AG04449 (cell line): ENCODE data around the gene GPBP1.
"Not testable (repeated sequence)": the region's sequence is repeated elsewhere in the genome, so short reads cannot be mapped to it uniquely, and the experiment has no call there.

Source experiments
- CTCF ChIA-PET: fragments of 350-600 bp; formaldehyde crosslinking; extraction: SDS; loops from one replicate; lab custom pipeline; 2021; ENCODE audit warnings: antibody characterized with exemption; lab: Yijun Ruan, JAX
- POLR2A ChIA-PET: fragments of 400-600, 350-600 bp; formaldehyde crosslinking; extraction: SDS; loops from one replicate; lab custom pipeline; 2020; ENCODE audit warnings: antibody characterized with exemption, inconsistent platforms; lab: Yijun Ruan, JAX
- DNase-seq: peaks from one replicate; pipeline ENCODE4 v3.0.0-alpha.2; 2010; ENCODE audit warnings: low read depth, low spot score
- H3K4me3 ChIP-seq: 2 replicates; pipeline ENCODE4 v1.5.1; 2011; ENCODE audit warnings: low read depth, mild to moderate bottlenecking, control low read depth, low read length
- CTCF ChIP-seq: IDR thresholded peaks from one replicate; pipeline ENCODE4 v1.5.1; 2011; ENCODE audit warnings: mild to moderate bottlenecking, moderate library complexity, low read length, control low read depth, inconsistent platforms; ENCODE audit not compliant: insufficient read depth; ENCODE audit errors: missing control alignments

GPBP1 gene

DNA sequence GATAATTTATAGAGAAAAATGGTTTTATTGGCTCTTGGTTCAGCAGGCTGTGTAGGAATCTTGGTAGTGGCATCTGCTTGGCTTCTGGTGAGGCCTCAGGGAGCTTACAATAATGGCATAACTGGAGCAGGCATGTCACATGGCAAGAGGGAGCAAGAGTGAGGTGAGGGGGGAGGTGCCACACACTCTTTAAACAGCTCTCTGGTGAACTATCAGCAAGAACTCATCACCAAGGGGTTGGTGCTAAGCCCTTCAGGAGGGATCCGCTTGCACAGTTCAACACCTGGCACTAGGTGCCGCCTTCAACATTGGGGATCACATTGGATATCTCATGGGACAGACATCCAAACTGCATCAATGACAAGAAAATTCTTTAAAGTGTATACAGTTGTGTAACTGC is 10.5 kb downstream of the GPBP1 start:
- DNase-seq = no peak
- no peak overlapping the region for H3K4me3 ChIP-seq
- CTCF ChIA-PET = no interaction called here
- POLR2A ChIA-PET = no interaction called here
- no peak for TF ChIP-seq CTCF

GRCh38 chr5:57185313-57185712 is 11.5 kb downstream of the GPBP1 start:
- ChIA-PET POLR2A (no interaction called here), CTCF (no interaction called here)
- no peak overlapping the region for H3K4me3 ChIP-seq
- no peak for DNase-seq
- no peak for TF ChIP-seq CTCF

GRCh38 chr5:57186194-57186593 is 12.3 kb downstream of the GPBP1 start:
- ChIA-PET POLR2A (no interaction called here), CTCF (no interaction called here)
- DNase-seq = no peak

GRCh38 chr5:57187977-57188376 is 14.1 kb downstream of the GPBP1 start:
- DNase-seq, H3K4me3 ChIP-seq, POLR2A ChIA-PET: not testable (repeated sequence)
- CTCF ChIA-PET = interaction anchor here (0.9 kb wide), 1 partner anchor 50 kb away, joined by 3 read pairs; no protein-coding TSS in a partner anchor

More at GRCh38 chr5:57186194-57186593, 12.3 kb downstream of the GPBP1 start:
- H3K4me3 ChIP-seq = no peak overlapping the region
- TF ChIP-seq CTCF = no peak

DNA sequence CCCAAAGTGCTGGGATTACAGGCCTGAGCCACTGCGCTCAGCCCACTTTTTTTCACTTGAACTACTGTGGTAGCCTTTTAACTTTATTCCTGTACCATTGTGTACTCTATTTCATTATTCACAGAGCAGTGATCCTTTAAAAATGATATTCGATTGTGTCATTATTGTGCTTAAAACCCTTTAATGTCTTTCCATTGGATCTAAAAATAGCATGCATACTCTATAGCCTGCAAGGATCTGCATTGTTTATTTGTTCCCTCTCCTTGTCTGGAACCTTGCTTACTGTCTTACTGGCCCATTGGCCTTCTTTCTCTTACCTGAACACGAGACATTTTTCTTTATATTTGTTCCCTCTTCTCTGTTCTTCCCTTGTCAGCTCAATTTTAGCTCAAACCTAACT is 15.7 kb downstream of the GPBP1 start:
- TF ChIP-seq CTCF = no peak
- no peak for DNase-seq
- no peak overlapping the region for H3K4me3 ChIP-seq
- ChIA-PET CTCF (interaction anchor here (0.9 to 1.4 kb wide), 2 partner anchors 14 to 27 kb away, joined by 3 read pairs; no protein-coding TSS in a partner anchor), POLR2A (interaction anchor here (0.6 kb wide), 1 partner anchor 833 kb away, joined by 3 read pairs; no protein-coding TSS in a partner anchor)

- POLR2A ChIA-PET = interaction anchor here (0.9 kb wide), 1 partner anchor 17 kb away, joined by 5 read pairs; no protein-coding TSS in a partner anchor
- no peak overlapping the region for H3K4me3 ChIP-seq
- no peak for TF ChIP-seq CTCF
- CTCF ChIA-PET = interaction anchor here (1.4 kb wide), 1 partner anchor 15 kb away, joined by 3 read pairs; no protein-coding TSS in a partner anchor
- DNase-seq = no peak
Observed at GRCh38 chr5:57190593-57190992, 16.7 kb downstream of the GPBP1 start.

DNA sequence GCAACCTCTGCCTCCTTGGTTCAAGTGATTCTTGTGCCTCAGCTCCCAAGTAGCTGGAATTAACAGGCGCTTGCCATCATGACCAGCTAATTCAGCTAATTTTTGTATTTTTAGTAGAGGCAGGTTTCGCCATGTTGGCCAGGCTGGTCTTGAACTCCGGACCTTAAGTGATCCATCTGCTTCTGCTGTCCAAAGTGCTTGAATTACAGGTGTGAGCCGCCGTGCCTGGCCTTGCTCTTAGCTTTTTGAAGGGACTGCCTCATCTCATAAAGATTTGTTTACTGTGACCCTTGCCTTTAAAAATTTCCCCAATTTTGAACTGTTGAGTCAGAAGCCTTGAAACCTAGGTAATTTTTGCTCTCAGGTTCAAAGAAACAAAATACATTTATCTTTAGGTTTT is 17.3 kb downstream of the GPBP1 start:
- DNase-seq = no peak
- no peak for TF ChIP-seq CTCF
- ChIA-PET POLR2A (no interaction called here), CTCF (no interaction called here)
- no peak overlapping the region for H3K4me3 ChIP-seq
